ENCODE data around the gene EGLN2. TPM values are rescaled to one million over a fixed set of nuclear protein-coding genes. Genes with fewer than 3 reads are reported as not detected.

Gene EGLN2
- total and polyA plus RNA-seq, 2 of the 4 experiments (the other 2 are of a cell fraction) = 54.1 to 60.2 TPM

DNA sequence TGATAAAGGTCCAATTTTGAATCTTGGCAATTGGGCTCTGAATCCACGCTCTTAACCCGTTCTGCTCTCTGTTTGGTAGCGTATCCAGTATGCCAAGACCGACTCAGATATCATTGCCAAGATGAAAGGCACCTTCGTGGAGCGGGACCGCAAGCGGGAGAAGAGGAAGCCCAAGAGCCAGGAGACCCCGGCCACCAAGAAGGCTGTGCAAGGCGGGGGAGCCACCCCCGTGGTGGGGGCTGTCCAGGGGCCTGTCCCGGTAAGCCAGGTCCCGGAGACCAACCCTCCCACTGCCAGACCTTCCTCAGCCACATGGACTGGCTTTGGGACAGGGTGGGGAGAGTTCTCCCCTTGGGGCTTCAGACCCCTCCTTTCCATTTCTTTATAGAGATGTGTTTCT is 39.6 kb upstream of the EGLN2 start:
- Histone ChIP-seq H4K20me1 (ENCODE audit: insufficient read depth, low read length) (peaks cover 39% of the 10 kb centered on the region), H2AK9ac (replicated peaks; ENCODE audit: low read depth, low read length, poor library complexity) (no peak overlapping the region), H3K23ac (ENCODE audit: low read depth, low read length) (no peak overlapping the region), H2AFZ (replicated peaks; ENCODE audit: low read length, poor library complexity) (no peak overlapping the region), H2BK15ac (ENCODE audit: low read depth, low read length) (no peak overlapping the region), H2BK120ac (ENCODE audit: low read depth, low read length) (no peak overlapping the region), H3K14ac (replicated peaks; ENCODE audit: low read depth, low read length) (no peak overlapping the region), H3K36me3 (ENCODE audit: control insufficient read depth, insufficient read depth, low read length) (peaks cover 83% of the 10 kb centered on the region), H3K4me3 (ENCODE audit: insufficient read depth, low read depth, low read length) (no peak overlapping the region), H3K27me3 (ENCODE audit: control insufficient read depth, insufficient read depth, low read length) (no peaks in the 10 kb centered on the region), H3K18ac (ENCODE audit: low read depth, low read length) (no peak overlapping the region), H4K8ac (ENCODE audit: low read depth in 2 of 2, low read length in 2 of 2) (no peak overlapping the region), H4K5ac (ENCODE audit: low read depth, low read length) (no peak overlapping the region; the same call in 1 of the 2 replicates), H3K4me2 (ENCODE audit: low read depth, low read length) (no peak overlapping the region), H4K91ac (ENCODE audit: insufficient read depth, low read depth, low read length) (no peak overlapping the region), H3K27ac (ENCODE audit: insufficient read depth, low read length) (no peak overlapping the region), H3K4me1 (ENCODE audit: control insufficient read depth, insufficient read depth, low read length) (peaks cover 2% of the 10 kb centered on the region; the same call in 1 of the 2 replicates), H3K9me1 (ENCODE audit: insufficient read depth, low read length) (peaks cover 9% of the 10 kb centered on the region; the same call in 1 of the 2 replicates), H2BK20ac (ENCODE audit: low read depth, low read length) (no peak overlapping the region), H3K4ac (ENCODE audit: low read depth, low read length) (no peak overlapping the region), H2BK5ac (ENCODE audit: low read depth, low read length, poor library complexity, severe bottlenecking) (no peak overlapping the region), H3K9me3 (ENCODE audit: control insufficient read depth, insufficient read depth, low read length) (no peaks in the 10 kb centered on the region), H3K9ac (ENCODE audit: low read depth, low read length) (no peak overlapping the region), H3K56ac (ENCODE audit: extremely low read depth, insufficient read depth, low read length) (no peak overlapping the region), H3K79me1 (ENCODE audit: low read depth in 1 of 2, low read length in 2 of 2) (peaks cover 47 to 66% of the 10 kb centered on the region in 2 experiments), H2AK5ac (ENCODE audit: low read depth, low read length) (no peak overlapping the region)
- no TSS peak for BruUV-seq (replicated peaks)
- 98% methylated on average over 8 of the region's 13 CpGs; no CpG with 5 or more reads in 1 of the 2 experiments for WGBS, 2 experiments (ENCODE audit: extremely low coverage in 2 of 2, insufficient read length in 1 of 2)
- intact Hi-C loops (cut with micrococcal nuclease) = no loop called here
- ChIA-PET CTCF (no interaction called here), POLR2A (ENCODE audit: unreplicated experiment) (no interaction called here)
- in situ Hi-C loops (cut with MboI; ENCODE audit: low sequenced_read_pairs) = no loop called here
- dilution Hi-C loops (cut with HindIII; ENCODE audit: low sequenced_read_pairs, unreplicated experiment) = no loop called here
- DNase-seq (no peak), ATAC-seq (ENCODE audit: low read depth) (no peak)
- TF ChIP-seq MAZ (IDR thresholded peaks at IDR 0.05; ENCODE audit: borderline replicate concordance, low read depth, low read length) = no peak
- TF ChIP-seq, protein P1, sequence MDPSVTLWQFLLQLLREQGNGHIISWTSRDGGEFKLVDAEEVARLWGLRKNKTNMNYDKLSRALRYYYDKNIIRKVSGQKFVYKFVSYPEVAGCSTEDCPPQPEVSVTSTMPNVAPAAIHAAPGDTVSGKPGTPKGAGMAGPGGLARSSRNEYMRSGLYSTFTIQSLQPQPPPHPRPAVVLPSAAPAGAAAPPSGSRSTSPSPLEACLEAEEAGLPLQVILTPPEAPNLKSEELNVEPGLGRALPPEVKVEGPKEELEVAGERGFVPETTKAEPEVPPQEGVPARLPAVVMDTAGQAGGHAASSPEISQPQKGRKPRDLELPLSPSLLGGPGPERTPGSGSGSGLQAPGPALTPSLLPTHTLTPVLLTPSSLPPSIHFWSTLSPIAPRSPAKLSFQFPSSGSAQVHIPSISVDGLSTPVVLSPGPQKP (IDR thresholded peaks at IDR 0.05; ENCODE audit: borderline replicate concordance, low read depth, low read length) = no peak
- TF ChIP-seq, protein P2, sequence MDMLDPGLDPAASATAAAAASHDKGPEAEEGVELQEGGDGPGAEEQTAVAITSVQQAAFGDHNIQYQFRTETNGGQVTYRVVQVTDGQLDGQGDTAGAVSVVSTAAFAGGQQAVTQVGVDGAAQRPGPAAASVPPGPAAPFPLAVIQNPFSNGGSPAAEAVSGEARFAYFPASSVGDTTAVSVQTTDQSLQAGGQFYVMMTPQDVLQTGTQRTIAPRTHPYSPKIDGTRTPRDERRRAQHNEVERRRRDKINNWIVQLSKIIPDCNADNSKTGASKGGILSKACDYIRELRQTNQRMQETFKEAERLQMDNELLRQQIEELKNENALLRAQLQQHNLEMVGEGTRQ (IDR thresholded peaks at IDR 0.05; ENCODE audit: low read depth, low read length) = no peak
- no peak for TF ChIP-seq SMC3 (IDR thresholded peaks at IDR 0.05; ENCODE audit: low read depth, low read length)
- no peak for TF ChIP-seq RAD21 (IDR thresholded peaks at IDR 0.05; ENCODE audit: low read length)
- TF ChIP-seq RFX5 (IDR thresholded peaks at IDR 0.05; ENCODE audit: low read depth, low read length) = no peak
- TF ChIP-seq POLR2A (IDR thresholded peaks at IDR 0.05; ENCODE audit: low read depth, low read length) = no peak
- no peak for TF ChIP-seq FOS (IDR thresholded peaks at IDR 0.05; ENCODE audit: low read depth, low read length)
- TF ChIP-seq NFE2L2 (IDR thresholded peaks at IDR 0.05; ENCODE audit: low read depth, low read length) = no peak
- no peak for TF ChIP-seq RCOR1 (IDR thresholded peaks at IDR 0.05; ENCODE audit: insufficient replicate concordance, low read length)
- TF ChIP-seq CHD1 (IDR thresholded peaks at IDR 0.05; ENCODE audit: low read depth, low read length) = no peak
- TF ChIP-seq CEBPB (IDR thresholded peaks at IDR 0.05; ENCODE audit: low read depth, low read length) = no peak
- TF ChIP-seq BHLHE40 (IDR thresholded peaks at IDR 0.05; ENCODE audit: low read depth, low read length) = no peak
- no peak for TF ChIP-seq MXI1 (IDR thresholded peaks at IDR 0.05; ENCODE audit: borderline replicate concordance, low read depth, low read length)
- TF ChIP-seq MAFK (IDR thresholded peaks at IDR 0.05; ENCODE audit: low read depth, low read length) = no peak
- TF ChIP-seq, protein P3, sequence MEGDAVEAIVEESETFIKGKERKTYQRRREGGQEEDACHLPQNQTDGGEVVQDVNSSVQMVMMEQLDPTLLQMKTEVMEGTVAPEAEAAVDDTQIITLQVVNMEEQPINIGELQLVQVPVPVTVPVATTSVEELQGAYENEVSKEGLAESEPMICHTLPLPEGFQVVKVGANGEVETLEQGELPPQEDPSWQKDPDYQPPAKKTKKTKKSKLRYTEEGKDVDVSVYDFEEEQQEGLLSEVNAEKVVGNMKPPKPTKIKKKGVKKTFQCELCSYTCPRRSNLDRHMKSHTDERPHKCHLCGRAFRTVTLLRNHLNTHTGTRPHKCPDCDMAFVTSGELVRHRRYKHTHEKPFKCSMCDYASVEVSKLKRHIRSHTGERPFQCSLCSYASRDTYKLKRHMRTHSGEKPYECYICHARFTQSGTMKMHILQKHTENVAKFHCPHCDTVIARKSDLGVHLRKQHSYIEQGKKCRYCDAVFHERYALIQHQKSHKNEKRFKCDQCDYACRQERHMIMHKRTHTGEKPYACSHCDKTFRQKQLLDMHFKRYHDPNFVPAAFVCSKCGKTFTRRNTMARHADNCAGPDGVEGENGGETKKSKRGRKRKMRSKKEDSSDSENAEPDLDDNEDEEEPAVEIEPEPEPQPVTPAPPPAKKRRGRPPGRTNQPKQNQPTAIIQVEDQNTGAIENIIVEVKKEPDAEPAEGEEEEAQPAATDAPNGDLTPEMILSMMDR (conservative IDR thresholded peaks at IDR 0.05; ENCODE audit: low read depth, low read length) = no peak
